ENCODE results near the gene ARHGAP28. TPM values are rescaled to one million over a fixed set of nuclear protein-coding genes. Genes with fewer than 3 reads are reported as not detected.

Gene ARHGAP28
- polyA plus RNA-seq, 1 of the 3 experiments (the other 2 are of a cell fraction), result 0.99 TPM

DNA sequence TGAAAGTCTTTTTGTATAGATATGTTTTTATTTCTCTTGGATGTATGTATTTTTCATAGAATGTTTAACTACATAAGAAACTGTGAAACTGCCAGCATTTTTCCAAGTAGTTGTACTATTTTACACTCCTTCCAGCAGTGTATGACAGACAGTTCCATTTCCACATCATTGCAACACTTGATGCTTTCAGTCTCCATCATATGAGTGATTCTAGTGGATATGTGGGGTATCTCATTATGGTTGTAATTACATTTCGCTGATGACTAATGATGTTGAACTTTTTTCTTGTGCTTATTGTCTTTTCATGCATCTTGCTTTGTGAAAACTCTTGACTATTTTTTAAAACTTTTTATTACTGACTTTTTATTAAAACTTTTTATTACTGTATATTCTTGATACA is 101.4 kb downstream of the ARHGAP28 start:
- Histone ChIP-seq H3K36me3 (replicated peaks in 1 of 2; ENCODE audit: control insufficient read depth in 1 of 2, insufficient read depth in 2 of 2, low read length in 1 of 2) (no peaks in the 10 kb centered on the region), H3K27ac (ENCODE audit: low read depth in 2 of 2, low read length in 1 of 2) (no peak overlapping the region), H3K4me2 (no peak overlapping the region), H3K27me3 (ENCODE audit: insufficient read depth) (no peaks in the 10 kb centered on the region), H3K4me3 (ENCODE audit: low read depth in 2 of 2, low read length in 1 of 2) (no peak overlapping the region), H3K4me1 (ENCODE audit: control insufficient read depth in 1 of 2, insufficient read depth in 2 of 2, low read depth in 1 of 2, low read length in 1 of 2) (no peaks in the 10 kb centered on the region), H2AFZ (ENCODE audit: low read depth) (no peak overlapping the region), H3K79me2 (ENCODE audit: insufficient read depth) (no peaks in the 10 kb centered on the region), H3K9me2 (no peaks in the 10 kb centered on the region), H3F3A (replicated peaks; ENCODE audit: insufficient read depth) (no peaks in the 10 kb centered on the region), H4K20me1 (ENCODE audit: insufficient read depth) (no peaks in the 10 kb centered on the region), H3K9ac (no peak overlapping the region), H3K9me3 (no peaks in the 10 kb centered on the region)
- POLR2A ChIA-PET, result no interaction called here
- no peak for DNase-seq
- TF ChIP-seq TAF1 (IDR thresholded peaks at IDR 0.05; ENCODE audit: borderline replicate concordance, low read depth, low read length), result no peak
- TF ChIP-seq SMC3 (IDR thresholded peaks at IDR 0.05; ENCODE audit: low read depth, low read length), result no peak
- TF ChIP-seq POLR2AphosphoS5 (IDR thresholded peaks at IDR 0.05; ENCODE audit: low read depth, low read length), result no peak
- no peak for TF ChIP-seq CHD2 (IDR thresholded peaks at IDR 0.05; ENCODE audit: low read length, partially characterized antibody)
- TF ChIP-seq RAD21 (IDR thresholded peaks at IDR 0.05; ENCODE audit: low read length), result no peak
- no peak for TF ChIP-seq YY1 (IDR thresholded peaks at IDR 0.05; ENCODE audit: low read depth)
- no peak for TF ChIP-seq PBX3 (IDR thresholded peaks at IDR 0.05)
- WGBS (ENCODE audit: low lambda C conversion rate), result 64% methylated on average over 1 of the region's 1 CpG
- CTCF ChIA-PET, result no interaction called here

DNA sequence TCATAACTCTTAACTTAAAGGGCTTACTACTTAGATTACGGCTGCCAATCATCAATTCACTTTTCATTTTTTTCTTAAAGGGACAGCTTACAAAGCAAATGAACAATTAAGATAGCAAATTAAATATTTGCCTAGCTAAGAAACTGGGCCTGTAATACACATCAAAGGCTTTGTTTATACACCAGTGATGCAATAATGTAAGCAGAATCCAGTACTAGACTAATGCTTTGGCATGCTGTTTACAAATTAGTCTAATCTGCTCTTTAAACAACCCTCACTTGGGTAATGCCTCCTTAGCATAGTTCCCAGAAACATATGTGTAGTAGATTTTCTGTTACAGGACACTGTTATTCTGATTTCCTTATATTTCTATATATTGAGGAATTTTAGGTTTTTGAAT is 105.8 kb downstream of the ARHGAP28 start:
- POLR2A ChIA-PET, result no interaction called here
- DNase-seq, result no peak

More for the DNA sequence above, 105.8 kb downstream of the ARHGAP28 start:
- no peak overlapping the region for H3K4me3 ChIP-seq (ENCODE audit: low read depth in 2 of 2, low read length in 1 of 2)
- no peaks in the 10 kb centered on the region for H3F3A ChIP-seq (replicated peaks; ENCODE audit: insufficient read depth)
- no peaks in the 10 kb centered on the region for H3K9me2 ChIP-seq
- H3K36me3 ChIP-seq (replicated peaks in 1 of 2; ENCODE audit: control insufficient read depth in 1 of 2, insufficient read depth in 2 of 2, low read length in 1 of 2), result no peaks in the 10 kb centered on the region
- WGBS (ENCODE audit: low lambda C conversion rate), result 78% methylated on average over 1 of the region's 1 CpG
- no peak overlapping the region for H3K4me2 ChIP-seq
- no peaks in the 10 kb centered on the region for H3K4me1 ChIP-seq (ENCODE audit: control insufficient read depth in 1 of 2, insufficient read depth in 2 of 2, low read depth in 1 of 2, low read length in 1 of 2)
- no peak overlapping the region for H3K27ac ChIP-seq (ENCODE audit: low read depth in 2 of 2, low read length in 1 of 2)
- H2AFZ ChIP-seq (ENCODE audit: low read depth), result no peak overlapping the region
- CTCF ChIA-PET, result no interaction called here
- no peak for TF ChIP-seq CHD2 (IDR thresholded peaks at IDR 0.05; ENCODE audit: low read length, partially characterized antibody)
- TF ChIP-seq, protein P1, sequence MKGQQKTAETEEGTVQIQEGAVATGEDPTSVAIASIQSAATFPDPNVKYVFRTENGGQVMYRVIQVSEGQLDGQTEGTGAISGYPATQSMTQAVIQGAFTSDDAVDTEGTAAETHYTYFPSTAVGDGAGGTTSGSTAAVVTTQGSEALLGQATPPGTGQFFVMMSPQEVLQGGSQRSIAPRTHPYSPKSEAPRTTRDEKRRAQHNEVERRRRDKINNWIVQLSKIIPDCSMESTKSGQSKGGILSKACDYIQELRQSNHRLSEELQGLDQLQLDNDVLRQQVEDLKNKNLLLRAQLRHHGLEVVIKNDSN (IDR thresholded peaks at IDR 0.05; ENCODE audit: borderline replicate concordance, low read depth), result no peak
- no peak for TF ChIP-seq NRF1 (IDR thresholded peaks at IDR 0.05; ENCODE audit: low read depth, low read length)
- no peak for TF ChIP-seq PBX3 (IDR thresholded peaks at IDR 0.05)
- no peak for TF ChIP-seq RCOR1 (IDR thresholded peaks at IDR 0.05; ENCODE audit: low read length)
- TF ChIP-seq IRF3 (IDR thresholded peaks at IDR 0.05; ENCODE audit: low read depth, low read length), result no peak
- TF ChIP-seq NFIC (IDR thresholded peaks at IDR 0.05; ENCODE audit: borderline replicate concordance), result no peak
- no peak for TF ChIP-seq SIN3A (IDR thresholded peaks at IDR 0.05; ENCODE audit: borderline replicate concordance, low read depth, low read length)
- no peak for TF ChIP-seq RFX5 (IDR thresholded peaks at IDR 0.05; ENCODE audit: low read length)
- no peak for TF ChIP-seq MXI1 (IDR thresholded peaks at IDR 0.05; ENCODE audit: low read depth, low read length)
- no peak for TF ChIP-seq POLR2AphosphoS5 (IDR thresholded peaks at IDR 0.05; ENCODE audit: low read depth, low read length)
- no peaks in the 10 kb centered on the region for H3K27me3 ChIP-seq (ENCODE audit: insufficient read depth)
- H4K20me1 ChIP-seq (ENCODE audit: insufficient read depth), result no peaks in the 10 kb centered on the region
- no peaks in the 10 kb centered on the region for H3K79me2 ChIP-seq (ENCODE audit: insufficient read depth)
- H3K9me3 ChIP-seq, result no peaks in the 10 kb centered on the region
- no peak overlapping the region for H3K9ac ChIP-seq
